Measurements from ENCODE around the gene ARRDC4.

GRCh38 chr15:97929456-97930229, 30.9 kb upstream of the ARRDC4 start:
- no peak for TF ChIP-seq EP300 (conservative IDR thresholded peaks at IDR 0.05; ENCODE audit: poor library complexity, severe bottlenecking)
- TF ChIP-seq POLR2AphosphoS5 (IDR thresholded peaks at IDR 0.05) = no peak
- TF ChIP-seq CTCF (IDR thresholded peaks at IDR 0.05; ENCODE audit: poor library complexity, severe bottlenecking) = no peak
